GM23338 (cell line): ENCODE results near the gene UFD1. TPM values are rescaled to one million over a fixed set of nuclear protein-coding genes. Genes with fewer than 3 reads are reported as not detected.

ENCODE experiments used
- ATAC-seq: fragments of 200-7000 bp; cut with Tn5 transposase; 3 replicates; pipeline ENCODE4 v1.9.1; 2020
- DNase-seq: peaks from one replicate; pipeline ENCODE4 v3.0.0-alpha.2; 2015; ENCODE audit warnings: low spot score
- H2AFZ ChIP-seq: fragments of 200-600 bp; sonication (generic); 2 replicates; pipeline ENCODE4 v1.8.0; 2016; ENCODE audit warnings: antibody characterized with exemption, mild to moderate bottlenecking, moderate library complexity
- H3F3A ChIP-seq: fragments of 200-600 bp; sonication (generic); replicated peaks from 2 replicates; pipeline ENCODE4 v1.8.0; 2017; ENCODE audit warnings: antibody characterized with exemption, mixed run types, low read depth
- H3K27ac ChIP-seq: fragments of 200-600 bp; sonication (generic); 2 replicates; pipeline ENCODE4 v1.6.1; 2016; ENCODE audit warnings: low read depth
- H3K27me3 ChIP-seq: fragments of 200-600 bp; sonication (generic); 2 replicates; pipeline ENCODE4 v1.8.0; 2016; ENCODE audit warnings: mild to moderate bottlenecking, mixed run types, moderate library complexity; ENCODE audit not compliant: insufficient read depth
- H3K36me3 ChIP-seq: fragments of 200-600 bp; sonication (generic); 2 replicates; pipeline ENCODE4 v1.8.0; 2016; ENCODE audit warnings: mild to moderate bottlenecking; ENCODE audit not compliant: insufficient read depth
- H3K4me1 ChIP-seq: fragments of 200-600 bp; sonication (generic); 2 replicates; pipeline ENCODE4 v1.8.0; 2016; ENCODE audit warnings: mild to moderate bottlenecking, moderate library complexity; ENCODE audit not compliant: insufficient read depth
- H3K4me2 ChIP-seq: fragments of 200-600 bp; sonication (generic); 2 replicates; pipeline ENCODE4 v1.7.1; 2017; ENCODE audit warnings: mixed run types
- H3K4me3 ChIP-seq: fragments of 200-600 bp; sonication (generic); 2 replicates; pipeline ENCODE4 v1.6.1; 2016; ENCODE audit warnings: mixed run types
- H3K79me2 ChIP-seq: fragments of 200-600 bp; sonication (generic); replicated peaks from 2 replicates; pipeline ENCODE4 v1.8.0; 2017; ENCODE audit warnings: mild to moderate bottlenecking; ENCODE audit not compliant: insufficient read depth
- H3K9me2 ChIP-seq: fragments of 200-600 bp; sonication (generic); 2 replicates; pipeline ENCODE4 v1.8.0; 2017; ENCODE audit not compliant: insufficient read depth
- H4K20me1 ChIP-seq: fragments of 200-600 bp; sonication (generic); replicated peaks from 2 replicates; pipeline ENCODE4 v1.8.0; 2017; ENCODE audit warnings: mild to moderate bottlenecking; ENCODE audit not compliant: insufficient read depth
- H3K27ac Mint-ChIP-seq: 2 replicates; pipeline ENCODE4 v1.8.0; 2020; ENCODE audit warnings: inconsistent platforms, mild to moderate bottlenecking, moderate library complexity, mixed read lengths
- H3K27me3 Mint-ChIP-seq: 3 replicates; pipeline ENCODE4 v1.8.0; 2022; ENCODE audit warnings: low read depth, mild to moderate bottlenecking, moderate library complexity, mixed read lengths, inconsistent platforms; ENCODE audit not compliant: insufficient read depth, poor library complexity
- H3K36me3 Mint-ChIP-seq: 3 replicates; pipeline ENCODE4 v1.8.0; 2021; ENCODE audit warnings: low read depth, mild to moderate bottlenecking, inconsistent platforms, moderate library complexity, mixed read lengths
- H3K4me1 Mint-ChIP-seq: 3 replicates; pipeline ENCODE4 v1.8.0; 2020; ENCODE audit warnings: mild to moderate bottlenecking, inconsistent platforms, mixed read lengths
- H3K4me3 Mint-ChIP-seq: 3 replicates; pipeline ENCODE4 v1.8.0; 2021; ENCODE audit warnings: moderate library complexity, mild to moderate bottlenecking, inconsistent platforms, mixed read lengths
- H3K9me3 Mint-ChIP-seq: 3 replicates; pipeline ENCODE4 v1.8.0; 2020; ENCODE audit warnings: moderate library complexity, mild to moderate bottlenecking, inconsistent platforms, mixed read lengths
- CREB1 ChIP-seq: fragments of 250-450 bp; sonication (Bioruptor Pico); IDR thresholded peaks from 2 replicates; pipeline ENCODE4 v1.5.0; 2020; ENCODE audit warnings: low read depth, mild to moderate bottlenecking, moderate library complexity
- ETS1 ChIP-seq: IDR thresholded peaks from 2 replicates; pipeline ENCODE4 v1.6.1; 2016; ENCODE audit warnings: antibody characterized with exemption
- NANOG ChIP-seq: IDR thresholded peaks from 2 replicates; pipeline ENCODE4 v1.6.1; 2016; ENCODE audit warnings: antibody characterized with exemption, borderline replicate concordance
- POLR2AphosphoS5 ChIP-seq: IDR thresholded peaks from 2 replicates; pipeline ENCODE4 v1.6.1; 2016; ENCODE audit warnings: antibody characterized with exemption, low read depth
- ZNF114 ChIP-seq: fragments of 250-450 bp; sonication (Bioruptor Pico); IDR thresholded peaks from 2 replicates; pipeline ENCODE4 v1.5.0; 2020; ENCODE audit warnings: mild to moderate bottlenecking, moderate library complexity
- ZNF331 ChIP-seq: fragments of 250-450 bp; sonication (Bioruptor Pico); IDR thresholded peaks from 2 replicates; pipeline ENCODE4 v1.5.0; 2020; ENCODE audit warnings: low read depth, mild to moderate bottlenecking, moderate library complexity
- polyA plus RNA-seq: library from polyadenylated mRNA; unstranded; fragments of >200 nt; fragmentation: Nextera tagmentation; extraction: Ambion mirVana; gene quantifications from 2 replicates; pipeline ENCODE4 v1.2.1, GENCODE V29; 2016
- total RNA-seq: library from RNA; depleted of rRNA; stranded (reverse); fragments of >200 nt; shearing (Covaris generic); gene quantifications from 2 replicates; pipeline ENCODE4 v1.2.3, GENCODE V29; 2014

The UFD1 gene
- total and polyA plus RNA-seq, 2 experiments from 2014 or later, result 53.5 to 93.8 TPM

GRCh38 chr22:19507534-19507861 lies 28.5 kb upstream of the UFD1 start:
- Mint-ChIP-seq H3K36me3 (peaks cover 34% of the 10 kb centered on the region), H3K4me3 (no peak overlapping the region), H3K27me3 (peaks cover 9% of the 10 kb centered on the region), H3K4me1 (peaks cover 6% of the 10 kb centered on the region), H3K9me3 (no peaks in the 10 kb centered on the region), H3K27ac (no peak overlapping the region)
- Histone ChIP-seq H2AFZ (no peak overlapping the region), H4K20me1 (no peaks in the 10 kb centered on the region), H3K9me2 (no peaks in the 10 kb centered on the region), H3K27me3 (no peaks in the 10 kb centered on the region), H3K79me2 (no peaks in the 10 kb centered on the region), H3K4me3 (no peak overlapping the region), H3K36me3 (no peaks in the 10 kb centered on the region), H3K27ac (no peak overlapping the region), H3K4me1 (no peaks in the 10 kb centered on the region), H3F3A (0 out of 2 replicates have a peak, but pooled peaks cover 3% of the 10 kb centered on the region), H3K4me2 (no peak overlapping the region)
- TF ChIP-seq ZNF114 (CRISPR knock-in tag) (no peak), ZNF331 (CRISPR knock-in tag) (no peak)
- no peak for DNase-seq
- ATAC-seq, result no peak

GRCh38 chr22:19506212-19506611 lies 27.2 kb upstream of the UFD1 start:
- H3F3A ChIP-seq, result 0 out of 2 replicates have a peak, but pooled peaks cover 3% of the 10 kb centered on the region
- no peak overlapping the region for H3K4me2 ChIP-seq
- ATAC-seq (no peak), DNase-seq (no peak)
- no peak overlapping the region for H3K4me3 Mint-ChIP-seq
- no peak overlapping the region for H2AFZ ChIP-seq
- peaks cover 29% of the 10 kb centered on the region for H3K36me3 Mint-ChIP-seq
- H3K27me3 ChIP-seq, result no peaks in the 10 kb centered on the region
- H3K27ac ChIP-seq, result no peak overlapping the region
- no peaks in the 10 kb centered on the region for H3K36me3 ChIP-seq
- H3K4me3 ChIP-seq, result no peak overlapping the region
- no peaks in the 10 kb centered on the region for H3K4me1 ChIP-seq
- peaks cover 9% of the 10 kb centered on the region for H3K27me3 Mint-ChIP-seq
- H4K20me1 ChIP-seq, result no peaks in the 10 kb centered on the region
- no peak for TF ChIP-seq POLR2AphosphoS5
- no peak for TF ChIP-seq NANOG
- TF ChIP-seq ZNF331 (CRISPR knock-in tag), result no peak
- no peak for TF ChIP-seq CREB1 (CRISPR knock-in tag)
- H3K4me1 Mint-ChIP-seq, result peaks cover 6% of the 10 kb centered on the region
- no peaks in the 10 kb centered on the region for H3K9me2 ChIP-seq
- H3K27ac Mint-ChIP-seq, result no peak overlapping the region; the same call in 1 of the 2 replicates
- no peaks in the 10 kb centered on the region for H3K9me3 Mint-ChIP-seq
- H3K79me2 ChIP-seq, result no peaks in the 10 kb centered on the region

GRCh38 chr22:19505735-19506126 lies 26.7 kb upstream of the UFD1 start:
- no peak for ATAC-seq
- Histone ChIP-seq H3K4me3 (no peak overlapping the region), H3K9me2 (no peaks in the 10 kb centered on the region), H3F3A (0 out of 2 replicates have a peak, but pooled peaks cover 3% of the 10 kb centered on the region), H4K20me1 (no peaks in the 10 kb centered on the region), H3K27me3 (no peaks in the 10 kb centered on the region), H2AFZ (no peak overlapping the region), H3K79me2 (no peaks in the 10 kb centered on the region), H3K27ac (no peak overlapping the region), H3K4me1 (no peaks in the 10 kb centered on the region), H3K36me3 (no peaks in the 10 kb centered on the region), H3K4me2 (no peak overlapping the region)
- no peak for DNase-seq
- Mint-ChIP-seq H3K27me3 (peaks cover 10% of the 10 kb centered on the region), H3K36me3 (peaks cover 28% of the 10 kb centered on the region), H3K4me3 (no peak overlapping the region), H3K9me3 (no peaks in the 10 kb centered on the region), H3K4me1 (peaks cover 6% of the 10 kb centered on the region), H3K27ac (no peak overlapping the region)
- no peak for TF ChIP-seq ETS1
